GM23338 (cell line): Measurements from ENCODE around the gene KCNH6. TPM values are rescaled to one million over a fixed set of nuclear protein-coding genes. Genes with fewer than 3 reads are reported as not detected.

Source experiments
- ATAC-seq: fragments of 200-7000 bp; cut with Tn5 transposase; 3 replicates; pipeline ENCODE4 v1.9.1; 2020
- DNase-seq: peaks from one replicate; pipeline ENCODE4 v3.0.0-alpha.2; 2015; ENCODE audit warnings: low spot score
- H2AFZ ChIP-seq: fragments of 200-600 bp; sonication (generic); 2 replicates; pipeline ENCODE4 v1.8.0; 2016; ENCODE audit warnings: antibody characterized with exemption, mild to moderate bottlenecking, moderate library complexity
- H3F3A ChIP-seq: fragments of 200-600 bp; sonication (generic); replicated peaks from 2 replicates; pipeline ENCODE4 v1.8.0; 2017; ENCODE audit warnings: antibody characterized with exemption, mixed run types, low read depth
- H3K27ac ChIP-seq: fragments of 200-600 bp; sonication (generic); 2 replicates; pipeline ENCODE4 v1.6.1; 2016; ENCODE audit warnings: low read depth
- H3K27me3 ChIP-seq: fragments of 200-600 bp; sonication (generic); 2 replicates; pipeline ENCODE4 v1.8.0; 2016; ENCODE audit warnings: mild to moderate bottlenecking, mixed run types, moderate library complexity; ENCODE audit not compliant: insufficient read depth
- H3K36me3 ChIP-seq: fragments of 200-600 bp; sonication (generic); 2 replicates; pipeline ENCODE4 v1.8.0; 2016; ENCODE audit warnings: mild to moderate bottlenecking; ENCODE audit not compliant: insufficient read depth
- H3K4me1 ChIP-seq: fragments of 200-600 bp; sonication (generic); 2 replicates; pipeline ENCODE4 v1.8.0; 2016; ENCODE audit warnings: mild to moderate bottlenecking, moderate library complexity; ENCODE audit not compliant: insufficient read depth
- H3K4me2 ChIP-seq: fragments of 200-600 bp; sonication (generic); 2 replicates; pipeline ENCODE4 v1.7.1; 2017; ENCODE audit warnings: mixed run types
- H3K4me3 ChIP-seq: fragments of 200-600 bp; sonication (generic); 2 replicates; pipeline ENCODE4 v1.6.1; 2016; ENCODE audit warnings: mixed run types
- H3K79me2 ChIP-seq: fragments of 200-600 bp; sonication (generic); replicated peaks from 2 replicates; pipeline ENCODE4 v1.8.0; 2017; ENCODE audit warnings: mild to moderate bottlenecking; ENCODE audit not compliant: insufficient read depth
- H3K9me2 ChIP-seq: fragments of 200-600 bp; sonication (generic); 2 replicates; pipeline ENCODE4 v1.8.0; 2017; ENCODE audit not compliant: insufficient read depth
- H4K20me1 ChIP-seq: fragments of 200-600 bp; sonication (generic); replicated peaks from 2 replicates; pipeline ENCODE4 v1.8.0; 2017; ENCODE audit warnings: mild to moderate bottlenecking; ENCODE audit not compliant: insufficient read depth
- H3K27ac Mint-ChIP-seq: 2 replicates; pipeline ENCODE4 v1.8.0; 2020; ENCODE audit warnings: inconsistent platforms, mild to moderate bottlenecking, moderate library complexity, mixed read lengths
- H3K27me3 Mint-ChIP-seq: 3 replicates; pipeline ENCODE4 v1.8.0; 2022; ENCODE audit warnings: low read depth, mild to moderate bottlenecking, moderate library complexity, mixed read lengths, inconsistent platforms; ENCODE audit not compliant: insufficient read depth, poor library complexity
- H3K36me3 Mint-ChIP-seq: 3 replicates; pipeline ENCODE4 v1.8.0; 2021; ENCODE audit warnings: low read depth, mild to moderate bottlenecking, inconsistent platforms, moderate library complexity, mixed read lengths
- H3K4me1 Mint-ChIP-seq: 3 replicates; pipeline ENCODE4 v1.8.0; 2020; ENCODE audit warnings: mild to moderate bottlenecking, inconsistent platforms, mixed read lengths
- H3K4me3 Mint-ChIP-seq: 3 replicates; pipeline ENCODE4 v1.8.0; 2021; ENCODE audit warnings: moderate library complexity, mild to moderate bottlenecking, inconsistent platforms, mixed read lengths
- H3K9me3 Mint-ChIP-seq: 3 replicates; pipeline ENCODE4 v1.8.0; 2020; ENCODE audit warnings: moderate library complexity, mild to moderate bottlenecking, inconsistent platforms, mixed read lengths
- CREB1 ChIP-seq: fragments of 250-450 bp; sonication (Bioruptor Pico); IDR thresholded peaks from 2 replicates; pipeline ENCODE4 v1.5.0; 2020; ENCODE audit warnings: low read depth, mild to moderate bottlenecking, moderate library complexity
- EZH2phosphoT487 ChIP-seq: fragments of 200-600 bp; sonication (generic); IDR thresholded peaks from one replicate; pipeline ENCODE4 v1.8.1; 2018; ENCODE audit warnings: antibody characterized with exemption; ENCODE audit not compliant: unreplicated experiment
- NANOG ChIP-seq: IDR thresholded peaks from 2 replicates; pipeline ENCODE4 v1.6.1; 2016; ENCODE audit warnings: antibody characterized with exemption, borderline replicate concordance
- POLR2AphosphoS5 ChIP-seq: IDR thresholded peaks from 2 replicates; pipeline ENCODE4 v1.6.1; 2016; ENCODE audit warnings: antibody characterized with exemption, low read depth
- REST ChIP-seq: IDR thresholded peaks from one replicate; pipeline ENCODE4 v1.6.1; 2018; ENCODE audit warnings: antibody characterized with exemption; ENCODE audit not compliant: unreplicated experiment
- STAT1 ChIP-seq: IDR thresholded peaks from one replicate; pipeline ENCODE4 v1.6.1; 2016; ENCODE audit warnings: antibody characterized with exemption; ENCODE audit not compliant: unreplicated experiment
- ZNF462 ChIP-seq: fragments of 250-450 bp; sonication (Bioruptor Pico); IDR thresholded peaks from 2 replicates; pipeline ENCODE4 v1.5.0; 2020; ENCODE audit warnings: mild to moderate bottlenecking, moderate library complexity
- polyA plus RNA-seq: library from polyadenylated mRNA; unstranded; fragments of >200 nt; fragmentation: Nextera tagmentation; extraction: Ambion mirVana; gene quantifications from 2 replicates; pipeline ENCODE4 v1.2.1, GENCODE V29; 2016
- total RNA-seq: library from RNA; depleted of rRNA; stranded (reverse); fragments of >200 nt; shearing (Covaris generic); gene quantifications from 2 replicates; pipeline ENCODE4 v1.2.3, GENCODE V29; 2014

The KCNH6 gene
- total and polyA plus RNA-seq, 2 experiments from 2014 or later = 1.3 to 2.8 TPM

GRCh38 chr17:63476459-63476853 lies 46.7 kb upstream of the KCNH6 start:
- peaks cover 33% of the 10 kb centered on the region for H3K27me3 Mint-ChIP-seq

GRCh38 chr17:63476854-63477479 lies 46.2 kb upstream of the KCNH6 start, which contains the start of gene ACE:
Gene ACE (plus strand): TSS chr17:63477061. CDS start chr17:63477095, 34 bp downstream.
- peaks cover 32% of the 10 kb centered on the region for H3K4me1 Mint-ChIP-seq
- H3K4me3 Mint-ChIP-seq = peak within 1 kb of the TSS; percentile 82
- peak within 1 kb of the TSS; percentile 78 for H3K4me3 ChIP-seq
- no peaks in the 10 kb centered on the region; the same call in 2 of the 3 replicates for H3K9me3 Mint-ChIP-seq
- H3K27me3 Mint-ChIP-seq = peaks cover 34% of the 10 kb centered on the region
- H3K27ac Mint-ChIP-seq = no peak within 1 kb of the TSS
- H3K4me1 ChIP-seq = peaks cover 24% of the 10 kb centered on the region
- no peaks in the 10 kb centered on the region for H3K36me3 Mint-ChIP-seq
- no peaks in the 10 kb centered on the region for H3K79me2 ChIP-seq
- H2AFZ ChIP-seq = peak within 1 kb of the TSS; percentile 96
- H3K36me3 ChIP-seq = no peaks in the 10 kb centered on the region
- DNase-seq = peak; percentile 85
- 0 out of 2 replicates have a peak, but pooled peaks cover 5% of the 10 kb centered on the region for H3F3A ChIP-seq
- H4K20me1 ChIP-seq = no peaks in the 10 kb centered on the region
- H3K27me3 ChIP-seq = peaks cover 19% of the 10 kb centered on the region
- no peak within 1 kb of the TSS for H3K27ac ChIP-seq
- H3K4me2 ChIP-seq = peak within 1 kb of the TSS; percentile 99
- no peaks in the 10 kb centered on the region for H3K9me2 ChIP-seq
- peak; percentile 40 for ATAC-seq
- TF ChIP-seq CREB1 (CRISPR knock-in tag) (peak; percentile 74), ZNF462 (CRISPR knock-in tag) (no peak), NANOG (no peak), EZH2phosphoT487 (no peak), STAT1 (no peak)

More at GRCh38 chr17:63476459-63476853, 46.7 kb upstream of the KCNH6 start:
- H3K36me3 ChIP-seq = no peaks in the 10 kb centered on the region
- H4K20me1 ChIP-seq = no peaks in the 10 kb centered on the region
- no peaks in the 10 kb centered on the region for H3K9me2 ChIP-seq
- no peak overlapping the region for H3K27ac Mint-ChIP-seq
- H3K79me2 ChIP-seq = no peaks in the 10 kb centered on the region
- no peak overlapping the region for H3K27ac ChIP-seq
- H3K4me1 ChIP-seq = peaks cover 24% of the 10 kb centered on the region
- H3K27me3 ChIP-seq = peaks cover 19% of the 10 kb centered on the region
- no peaks in the 10 kb centered on the region; the same call in 2 of the 3 replicates for H3K9me3 Mint-ChIP-seq
- ATAC-seq (peak; percentile 30), DNase-seq (peak; percentile 72)
- peaks cover 32% of the 10 kb centered on the region for H3K4me1 Mint-ChIP-seq
- H3K4me3 Mint-ChIP-seq = peak overlapping the region; percentile 63
- H3K4me3 ChIP-seq = peak overlapping the region; percentile 78
- 0 out of 2 replicates have a peak, but pooled peaks cover 5% of the 10 kb centered on the region for H3F3A ChIP-seq
- TF ChIP-seq POLR2AphosphoS5 = peak; percentile 23
- no peak for TF ChIP-seq EZH2phosphoT487
- peak; percentile 19 for TF ChIP-seq REST
- H3K4me2 ChIP-seq = peak overlapping the region; percentile 99
- H2AFZ ChIP-seq = peak overlapping the region; percentile 47; the same call in 1 of the 2 replicates
- no peaks in the 10 kb centered on the region for H3K36me3 Mint-ChIP-seq
